ENCODE measurements around the gene SERPINB1.
A peak's percentile ranks its signal among the peaks of the same experiment; 100 is the strongest.
"Not testable (repeated sequence)": the region's sequence is repeated elsewhere in the genome, so short reads cannot be mapped to it uniquely, and the experiment has no call there.

The SERPINB1 gene

DNA sequence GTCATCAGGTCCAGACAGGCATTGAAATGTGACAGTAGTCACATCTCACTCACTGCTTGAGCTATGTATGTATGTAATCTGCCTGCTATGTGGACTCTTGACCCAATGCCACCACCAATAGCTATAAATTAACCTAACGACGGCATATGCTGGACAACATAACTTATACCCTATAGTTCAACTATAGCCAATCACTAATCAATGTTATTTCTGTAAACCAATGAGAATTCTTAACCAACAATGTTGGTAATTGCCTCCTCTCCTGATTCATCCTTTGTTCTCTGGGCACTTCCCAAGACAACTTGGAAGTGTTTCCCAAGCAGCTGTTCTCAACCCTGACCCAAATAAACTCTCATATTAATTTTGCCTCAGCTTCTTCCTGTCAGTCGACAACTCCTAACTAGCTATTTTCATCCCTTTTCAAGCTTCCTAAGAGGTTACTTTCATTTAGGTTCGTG lies 24.1 kb upstream of the SERPINB1 start:
- DNase-seq = no peak

DNA sequence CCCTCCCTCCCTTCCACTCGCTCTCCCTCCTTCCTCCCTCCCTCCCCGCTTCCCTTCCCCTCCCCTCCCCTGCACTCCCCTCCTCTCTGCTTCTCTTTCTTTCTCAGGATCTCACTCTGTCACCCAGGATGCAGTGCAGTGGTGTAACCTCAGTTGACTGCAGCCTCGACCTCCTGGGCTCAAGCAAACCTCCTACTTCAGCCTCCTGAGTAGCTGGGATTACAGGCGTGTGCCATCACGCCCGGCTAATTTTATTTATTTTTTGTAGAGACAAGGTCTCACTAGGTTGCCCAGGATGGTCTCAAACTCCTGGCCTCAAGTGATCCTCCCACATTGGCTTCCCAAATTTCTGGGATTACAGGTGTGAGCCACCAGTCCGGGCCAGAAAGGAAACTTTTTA lies 23.6 kb upstream of the SERPINB1 start:
- no peak for DNase-seq

DNA sequence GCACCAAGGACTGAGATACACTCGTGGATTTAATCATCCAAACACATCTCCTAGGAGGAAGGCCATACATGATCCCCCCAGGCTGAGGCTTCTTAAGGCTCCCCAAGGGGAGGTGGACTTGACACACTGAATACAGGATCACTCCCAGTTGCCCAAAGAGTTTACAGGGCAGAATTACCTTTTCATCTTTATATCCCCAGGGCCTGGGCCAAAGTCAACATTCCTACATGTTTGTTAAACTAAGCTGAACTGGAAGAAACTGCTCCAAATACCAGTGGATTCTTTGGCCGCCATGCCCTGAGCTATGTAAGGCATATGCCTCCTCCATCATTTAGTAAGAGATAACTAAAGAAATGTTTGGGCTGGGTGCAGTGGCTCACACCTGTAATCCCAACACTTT lies 22.2 kb upstream of the SERPINB1 start:
- DNase-seq = no peak

DNA sequence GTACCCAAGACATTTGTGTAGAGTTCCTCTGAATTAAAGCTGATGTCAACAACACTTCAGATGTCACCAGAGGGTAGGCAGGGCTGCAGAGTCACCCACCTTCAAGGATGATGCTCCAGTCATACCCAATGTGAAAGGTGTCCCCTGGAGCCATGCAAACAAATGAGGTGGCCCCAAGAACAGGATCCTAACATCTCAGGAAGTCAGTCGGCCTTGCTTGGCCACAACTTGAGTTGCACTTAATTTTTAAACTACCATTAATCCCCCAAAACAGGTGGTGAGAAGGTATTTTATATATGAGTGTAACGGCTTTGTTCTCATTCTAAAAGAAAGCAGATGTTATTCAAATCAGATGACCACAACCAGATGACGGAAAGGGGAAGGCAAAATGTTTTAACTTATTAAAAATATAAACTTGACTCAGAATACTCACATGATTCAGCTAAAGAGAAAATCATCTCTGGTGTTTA lies 21.1 kb upstream of the SERPINB1 start:
- no peak for DNase-seq

DNA sequence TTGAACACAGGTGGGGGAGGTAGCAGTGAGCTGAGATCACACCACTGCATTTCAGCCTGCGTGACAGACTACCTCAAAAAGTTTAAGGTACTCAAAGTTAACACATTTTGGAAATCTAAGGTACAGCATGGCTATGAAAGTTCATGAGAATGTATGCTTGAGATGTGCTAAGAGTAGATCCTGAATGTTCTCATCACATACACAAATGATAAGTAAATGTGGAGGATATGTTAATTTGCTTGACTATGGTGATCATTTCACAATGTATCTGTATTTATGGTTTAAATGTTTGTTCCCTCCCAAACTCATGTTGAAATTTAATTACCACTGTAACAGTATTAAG lies 20.1 kb upstream of the SERPINB1 start:
- DNase-seq = no peak

DNA sequence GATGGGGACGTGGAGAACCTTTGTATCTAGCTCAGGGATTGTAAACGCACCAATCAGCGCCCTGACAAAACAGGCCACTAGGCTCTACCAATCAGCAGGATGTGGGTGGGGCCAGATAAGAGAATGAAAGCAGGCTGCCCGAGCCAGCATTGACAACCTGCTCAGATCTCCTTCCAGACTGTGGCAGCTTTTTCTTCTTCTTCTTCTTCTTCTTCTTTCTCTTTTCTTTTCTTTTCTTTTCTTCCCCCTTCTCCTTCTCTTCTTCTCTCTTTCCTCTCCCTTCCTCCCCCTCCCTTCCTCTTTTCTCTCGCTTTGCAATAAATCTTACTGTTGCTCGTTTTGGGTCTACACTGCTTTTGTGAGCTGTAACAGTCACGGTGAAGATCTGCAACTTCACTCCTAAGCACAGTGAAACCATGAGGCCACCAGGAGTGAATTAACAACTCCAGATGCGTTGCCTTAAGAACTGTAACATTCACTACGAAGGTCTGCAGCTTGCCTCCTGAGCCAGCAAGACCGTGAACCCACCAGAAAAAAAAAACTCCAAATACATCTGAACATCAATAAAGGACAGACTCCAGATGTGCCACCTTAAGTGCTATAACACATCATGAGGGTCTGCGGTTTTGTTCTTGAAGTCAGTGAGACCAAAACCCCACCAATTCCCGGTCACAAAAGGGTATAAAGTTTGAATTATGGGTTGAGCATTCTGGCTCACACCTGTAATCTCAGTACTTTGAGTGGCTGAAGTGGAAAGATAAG lies 19.6 kb upstream of the SERPINB1 start:
- no peak for DNase-seq

DNA sequence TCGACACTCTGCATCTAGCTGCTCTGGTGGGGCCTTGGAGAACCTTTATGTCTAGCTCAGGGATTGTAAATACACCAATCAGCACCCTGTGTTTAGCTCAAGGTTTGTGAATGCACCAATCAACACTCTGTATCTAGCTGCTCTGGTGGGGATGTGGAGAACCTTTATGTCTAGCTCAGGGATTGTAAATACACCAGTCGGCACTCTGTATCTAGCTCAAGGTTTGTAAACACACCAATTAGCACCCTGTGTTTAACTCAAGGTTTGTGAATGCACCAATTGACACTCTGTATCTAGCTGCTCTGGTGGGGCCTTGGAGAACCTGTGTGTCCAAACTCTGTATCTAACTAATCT lies 19.0 kb upstream of the SERPINB1 start:
- DNase-seq = not testable (repeated sequence)

DNA sequence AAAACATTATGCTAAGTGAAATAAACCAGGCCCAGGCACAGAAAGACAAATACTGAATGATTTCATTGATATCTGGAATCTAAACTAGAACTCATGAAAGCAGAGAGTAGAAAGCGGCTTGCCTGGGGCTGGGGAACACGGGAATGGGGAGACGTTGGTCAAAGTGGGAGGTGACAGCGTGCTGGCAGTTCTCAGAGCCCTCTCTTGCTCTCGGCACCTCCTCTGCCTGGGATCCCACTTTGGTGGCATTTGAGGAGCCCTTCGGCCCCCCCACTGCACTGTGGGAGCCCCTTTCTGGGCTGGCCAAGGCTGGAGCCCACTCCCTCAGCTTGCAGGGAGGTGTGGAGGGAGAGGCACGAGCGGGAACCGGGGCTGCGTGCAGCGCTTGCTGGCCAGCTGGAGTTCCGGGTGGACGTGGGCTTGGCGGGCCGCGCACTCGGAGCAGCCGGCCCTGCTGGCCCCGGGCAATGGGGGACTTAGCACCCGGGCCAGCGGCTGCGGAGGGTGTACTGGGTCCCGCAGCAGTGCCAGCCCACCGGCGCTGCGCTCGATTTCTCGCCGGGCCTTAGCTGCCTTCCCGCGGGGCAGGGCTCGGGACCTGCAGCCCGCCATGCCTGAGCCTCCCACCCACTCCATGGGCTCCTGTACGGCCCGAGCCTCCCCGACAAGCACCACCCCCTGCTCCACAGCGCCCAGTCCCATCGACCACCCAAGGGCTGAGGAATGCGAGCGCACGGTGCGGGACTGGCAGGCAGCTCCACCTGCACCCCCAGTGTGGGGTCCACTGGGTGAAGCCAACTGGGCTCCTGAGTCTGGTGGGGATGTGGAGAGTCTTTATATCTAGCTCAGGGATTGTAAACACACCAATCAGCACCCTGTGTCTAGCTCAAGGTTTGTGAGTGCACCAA lies 18.4 kb upstream of the SERPINB1 start:
- DNase-seq = not testable (repeated sequence)

DNA sequence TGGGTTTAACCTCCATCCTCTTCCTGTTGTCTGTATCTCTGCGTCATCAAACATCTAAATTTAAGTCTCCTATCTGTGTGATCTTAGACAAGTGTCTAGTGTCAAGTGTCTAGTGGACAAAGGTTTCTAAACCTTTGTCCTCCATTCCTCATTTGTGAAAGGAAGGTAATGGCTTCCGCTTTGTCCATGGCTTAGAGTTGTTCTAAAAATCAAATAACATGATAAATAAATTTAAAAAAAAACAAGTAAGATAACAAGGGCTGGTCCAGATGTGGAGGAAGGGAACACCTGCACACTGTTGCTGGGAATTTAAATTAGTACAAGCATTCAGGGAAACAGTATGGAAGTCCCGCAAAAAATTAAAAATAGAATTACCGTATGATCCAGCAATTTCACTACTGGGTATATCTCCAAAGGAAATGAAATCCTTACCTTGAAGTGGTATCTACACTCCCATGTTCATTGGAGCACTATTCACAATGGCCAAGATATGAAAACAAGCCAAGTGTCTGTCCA lies 17.6 kb upstream of the SERPINB1 start:
- DNase-seq = no peak

DNA sequence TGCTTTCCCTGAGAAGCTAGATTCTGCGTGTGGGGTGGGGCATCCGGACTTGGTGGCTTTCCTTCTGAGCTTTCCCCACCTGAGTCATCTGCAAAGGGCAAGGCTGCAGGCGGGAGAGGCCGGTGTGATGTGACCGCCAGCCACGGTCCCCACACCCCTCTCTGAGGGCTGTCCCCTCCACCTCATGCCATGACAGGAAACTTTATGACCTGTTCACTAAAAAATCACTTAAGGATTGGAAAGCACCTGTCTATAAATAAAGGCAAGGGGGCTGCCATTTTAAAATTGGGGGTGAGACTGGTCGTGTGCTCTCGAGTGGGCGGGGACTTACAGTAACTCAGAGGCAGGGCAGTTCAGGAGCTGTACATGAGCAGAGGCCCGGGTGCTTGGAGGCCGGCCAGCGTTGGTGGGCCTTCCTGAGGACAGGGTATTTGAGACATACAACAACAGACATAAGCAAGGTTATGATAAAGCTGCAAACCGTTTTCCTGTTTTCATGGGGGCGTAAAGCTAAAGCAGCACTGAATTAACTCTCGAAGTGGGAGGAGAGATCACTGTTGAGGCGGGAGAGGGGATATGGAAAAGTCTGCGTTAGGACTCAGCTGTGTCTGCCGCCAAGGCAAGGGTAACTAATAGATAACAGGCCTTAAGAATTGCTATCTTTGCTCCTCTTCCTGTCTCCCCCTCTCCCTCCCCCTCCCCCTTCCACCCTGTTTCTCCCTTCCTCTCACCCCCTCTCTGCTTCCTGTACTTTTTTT lies 16.1 kb upstream of the SERPINB1 start:
- DNase-seq = no peak

DNA sequence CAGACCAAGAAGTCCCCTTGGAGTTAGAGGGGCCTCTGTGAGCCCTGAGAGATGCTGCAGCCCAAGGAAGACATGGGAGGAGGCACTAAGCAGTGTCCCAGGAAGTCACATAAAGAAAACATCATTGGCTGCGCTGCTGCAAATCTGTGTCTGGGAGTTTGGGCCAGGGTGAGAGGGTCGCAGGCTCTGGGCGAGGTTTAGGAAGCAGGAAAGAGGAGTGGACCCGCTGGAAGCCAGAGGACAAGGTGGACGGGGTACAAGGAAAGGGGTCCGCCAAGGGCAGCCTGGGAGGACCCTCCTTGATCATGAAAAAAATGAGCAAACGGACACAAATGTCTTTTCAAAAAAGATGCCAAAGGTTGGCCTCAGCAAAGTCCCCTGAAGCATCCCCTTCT lies 15.5 kb upstream of the SERPINB1 start:
- no peak for DNase-seq

DNA sequence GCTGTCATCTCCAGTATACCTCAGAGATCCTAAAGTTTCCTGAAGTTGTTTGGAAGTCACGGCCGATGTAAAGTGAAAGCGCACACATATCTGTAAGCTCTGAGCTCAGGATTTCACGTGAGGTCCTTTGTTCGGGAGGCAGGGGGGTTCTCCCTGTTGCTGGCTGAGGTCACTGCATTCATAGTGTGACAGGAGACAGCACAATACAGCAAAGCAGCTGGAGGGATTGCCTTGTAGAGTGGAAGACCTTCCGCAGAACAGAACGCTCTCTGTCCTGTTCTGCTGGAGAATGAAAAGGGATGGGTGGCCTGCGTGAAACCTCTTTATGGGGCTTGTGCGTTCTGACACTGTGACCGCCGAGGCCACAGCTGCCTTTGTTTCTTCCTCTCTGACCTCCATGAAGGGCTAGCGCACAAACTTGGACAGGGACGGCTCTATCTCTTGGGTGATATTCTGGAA lies 13.4 kb upstream of the SERPINB1 start:
- no peak for DNase-seq

DNA sequence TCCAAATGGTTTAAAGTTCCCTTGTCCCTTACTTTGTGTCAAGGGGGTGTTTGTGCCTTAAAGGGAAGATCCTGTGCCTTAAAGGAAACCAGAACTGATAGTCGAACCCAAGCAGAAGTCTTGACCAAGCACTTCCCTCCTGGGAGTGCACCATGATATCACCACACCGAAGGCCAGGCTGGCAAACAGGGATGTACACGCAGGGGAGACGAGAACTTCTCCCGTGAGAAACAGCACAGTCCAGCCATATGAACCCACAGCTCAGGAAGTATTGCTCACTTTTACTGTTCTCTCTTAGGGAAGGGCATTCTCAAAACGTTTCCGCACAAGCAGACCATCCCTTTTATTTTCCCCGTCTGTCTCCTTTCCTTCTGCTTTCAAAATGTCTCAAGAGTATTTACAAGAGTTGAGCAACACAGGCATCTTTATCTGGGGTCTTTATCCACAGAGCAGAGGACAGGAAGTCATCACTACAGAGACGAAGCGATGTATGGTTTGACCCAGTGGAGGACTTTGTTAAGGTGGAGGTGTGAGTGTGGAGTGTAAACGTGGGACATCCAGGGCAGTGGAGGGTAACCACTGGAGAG lies 12.8 kb upstream of the SERPINB1 start:
- no peak for DNase-seq

DNA sequence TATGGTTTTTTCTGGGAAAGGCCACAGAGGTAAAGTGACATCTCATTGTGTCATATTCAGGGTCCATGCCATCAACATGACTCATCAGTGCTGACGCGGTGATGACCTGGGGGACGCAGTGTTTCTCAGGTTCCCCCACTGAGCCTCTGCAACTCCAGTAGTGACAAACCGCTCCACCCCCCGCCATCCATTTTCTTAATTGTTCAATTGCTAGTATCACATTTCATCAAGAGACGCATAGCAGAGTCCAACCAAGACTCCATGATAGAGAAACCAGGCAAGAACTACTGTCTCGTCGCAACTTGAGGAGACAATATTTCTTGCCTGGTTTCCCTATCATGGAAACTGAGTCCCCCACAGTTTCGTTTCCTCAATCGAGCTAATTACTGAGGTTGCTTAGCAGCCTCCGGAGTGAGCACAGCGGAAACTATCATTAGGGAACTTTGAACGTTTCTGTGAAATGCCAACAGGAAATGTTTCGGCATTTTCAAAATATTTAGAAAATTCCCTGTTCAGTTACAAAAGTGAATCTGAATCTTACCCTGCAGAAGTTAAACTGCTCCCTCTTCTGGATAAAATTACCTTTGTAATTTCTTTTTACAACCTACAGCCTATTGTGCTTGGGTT lies 12.2 kb upstream of the SERPINB1 start:
- peak; percentile 17 for DNase-seq

DNA sequence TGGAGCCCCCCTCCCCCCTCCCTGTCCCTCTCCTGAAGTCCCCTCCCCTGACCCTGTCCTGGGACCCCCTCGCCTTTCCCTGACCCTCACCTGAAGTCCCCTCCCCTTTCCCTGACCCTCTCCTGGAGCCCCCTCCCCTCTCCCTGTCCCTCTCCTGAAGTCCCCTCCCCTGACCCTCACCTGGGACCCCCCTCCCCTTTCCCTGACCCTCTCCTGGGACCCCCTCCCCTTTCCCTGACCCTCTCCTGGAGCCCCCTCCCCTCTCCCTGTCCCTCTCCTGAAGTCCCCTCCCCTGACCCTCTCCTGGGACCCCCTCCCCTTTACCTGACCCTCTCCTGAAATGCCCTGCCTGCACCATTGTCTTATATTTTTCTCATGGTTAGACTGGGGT lies 11.7 kb upstream of the SERPINB1 start:
- not testable (repeated sequence) for DNase-seq

DNA sequence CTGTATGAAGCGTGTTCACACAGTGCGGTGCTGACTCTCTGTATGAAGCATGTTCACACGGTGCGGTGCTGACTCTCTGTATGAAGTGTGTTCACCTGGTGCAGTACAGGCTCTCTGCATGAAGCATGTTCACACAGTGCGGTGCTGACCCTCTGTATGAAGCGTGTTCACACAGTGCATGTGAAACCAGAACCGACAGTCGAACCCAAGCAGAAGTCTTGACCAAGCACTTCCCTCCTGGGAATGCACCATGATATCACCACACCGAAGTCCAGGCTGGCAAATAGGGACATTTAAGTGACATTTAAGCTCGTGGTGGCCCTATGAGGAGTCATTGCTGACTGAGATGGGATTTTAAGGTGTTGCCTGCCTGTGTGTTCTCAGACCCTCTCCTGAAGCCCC lies 11.3 kb upstream of the SERPINB1 start:
- DNase-seq = no peak

DNA sequence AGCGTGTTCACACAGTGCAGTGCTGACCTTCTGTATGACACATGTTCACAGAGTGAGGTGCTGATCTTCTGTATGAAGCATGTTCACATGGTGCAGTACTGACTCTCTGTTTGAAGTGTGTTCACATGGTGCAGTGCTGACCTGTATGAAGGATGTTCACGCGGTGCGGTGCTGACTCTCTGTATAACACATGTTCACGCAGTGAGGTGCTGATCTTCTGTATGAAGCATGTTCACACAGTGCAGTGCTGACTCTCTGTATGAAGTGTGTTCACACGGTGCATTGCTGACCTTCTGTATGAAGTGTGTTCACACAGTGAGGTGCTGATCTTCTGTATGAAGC lies 10.8 kb upstream of the SERPINB1 start:
- no peak for DNase-seq

DNA sequence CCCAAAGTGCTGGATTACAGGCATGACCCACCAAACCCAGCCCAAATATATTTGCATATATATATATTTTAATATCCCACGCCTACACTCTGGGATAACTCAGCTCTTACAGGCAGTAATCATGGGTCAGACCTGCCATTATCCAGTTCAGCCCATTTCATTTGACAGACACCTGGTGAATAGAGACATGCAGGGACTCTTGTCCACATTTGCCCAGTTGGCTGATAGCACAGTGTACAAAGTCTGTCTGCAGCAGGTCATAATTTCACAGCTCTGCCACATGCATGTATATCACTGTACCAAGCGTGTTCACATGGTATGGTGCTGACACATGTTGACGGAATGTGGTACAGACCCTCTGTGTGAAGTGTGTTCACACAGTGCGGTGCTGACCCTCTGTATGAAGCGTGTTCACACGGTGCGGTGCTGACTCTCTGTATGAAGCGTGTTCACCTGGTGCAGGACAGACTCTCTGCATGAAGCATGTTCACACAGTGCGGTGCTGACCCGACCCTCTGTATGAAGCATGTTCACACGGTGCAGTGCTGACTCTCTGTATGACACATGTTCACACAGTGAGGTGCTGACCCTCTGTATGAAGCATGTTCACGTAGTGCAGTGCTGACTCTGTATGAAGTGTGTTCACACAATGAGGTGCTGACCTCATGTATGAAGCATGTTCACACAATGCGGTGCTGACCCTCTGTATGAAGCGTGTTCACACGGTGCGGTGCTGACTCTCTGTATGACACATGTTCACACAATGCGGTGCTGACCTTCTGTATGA lies 10.3 kb upstream of the SERPINB1 start:
- DNase-seq = no peak

DNA sequence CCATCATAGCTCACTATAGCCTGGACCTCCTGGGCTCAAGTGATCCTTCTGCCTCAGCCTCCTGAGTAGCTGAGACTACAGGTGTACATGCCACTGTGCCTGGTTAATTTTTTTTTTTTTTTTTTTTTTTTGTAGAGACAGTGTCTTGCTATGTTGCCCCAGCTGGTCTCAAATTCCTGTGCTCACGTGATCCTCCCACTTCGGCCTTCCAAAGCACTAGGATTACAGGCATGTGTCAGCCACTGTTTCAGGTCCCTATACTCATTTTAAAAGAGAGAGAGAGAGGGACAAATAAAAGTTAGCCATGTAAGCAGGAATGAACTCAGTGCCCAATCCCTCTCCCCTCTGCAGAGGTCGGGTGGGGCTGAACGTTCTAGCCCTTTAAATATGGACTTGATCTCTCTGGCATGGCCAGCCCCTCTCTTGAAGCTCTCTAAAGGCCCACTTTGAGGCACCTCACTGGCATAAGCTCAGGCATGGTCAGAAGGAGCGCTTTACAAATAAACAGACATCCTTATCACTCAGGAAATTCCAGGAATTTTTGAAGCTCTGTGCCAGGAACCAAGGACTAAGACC lies 9.0 kb upstream of the SERPINB1 start:
- DNase-seq = no peak

DNA sequence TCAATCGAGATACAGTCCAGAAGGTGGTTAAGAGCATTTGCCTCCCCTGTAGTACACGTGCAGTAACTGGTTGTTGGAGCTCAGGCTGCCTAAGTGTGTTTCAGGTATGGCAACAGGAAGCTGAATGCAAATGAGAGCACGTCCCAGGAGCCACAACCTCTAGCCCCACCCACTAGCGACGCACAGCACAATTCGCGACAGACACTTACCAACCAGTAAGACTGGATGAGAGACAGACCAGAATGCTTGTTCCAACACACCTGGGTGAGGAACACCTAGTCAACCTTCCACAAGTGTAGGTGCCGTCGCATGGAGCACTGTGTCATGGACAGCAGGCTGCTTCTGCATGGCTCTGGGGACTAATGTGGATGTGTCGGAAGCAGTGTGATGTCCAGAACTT lies 7.2 kb upstream of the SERPINB1 start:
- DNase-seq = peak; percentile 10

DNA sequence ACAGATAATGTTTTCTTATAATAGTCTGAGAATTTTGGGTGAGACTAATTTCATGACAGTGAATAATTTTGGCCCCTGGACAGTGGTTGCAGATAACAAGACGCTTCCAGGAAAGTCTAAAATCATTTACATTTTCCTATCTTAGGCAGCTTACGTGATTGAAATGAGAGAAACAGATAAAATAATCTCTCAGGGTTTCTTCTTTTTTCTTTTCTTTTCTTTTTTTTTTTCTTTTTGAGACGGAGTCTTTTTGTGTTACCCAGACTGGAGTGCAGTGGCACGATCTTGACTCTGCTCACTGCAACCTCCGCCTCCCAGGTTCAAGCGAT lies 4.2 kb upstream of the SERPINB1 start:
- no peak for DNase-seq

Measured in effector CD8-positive, alpha-beta T cell (primary cell).